Hippocampal formation (tissue), 2 donors: ENCODE results near the gene RER1.

Source experiments
- DNase-seq, 2 donors: peaks; one replicate each; lab custom pipeline; 2025; lab: John Stamatoyannopoulos, UW

The RER1 gene

DNA sequence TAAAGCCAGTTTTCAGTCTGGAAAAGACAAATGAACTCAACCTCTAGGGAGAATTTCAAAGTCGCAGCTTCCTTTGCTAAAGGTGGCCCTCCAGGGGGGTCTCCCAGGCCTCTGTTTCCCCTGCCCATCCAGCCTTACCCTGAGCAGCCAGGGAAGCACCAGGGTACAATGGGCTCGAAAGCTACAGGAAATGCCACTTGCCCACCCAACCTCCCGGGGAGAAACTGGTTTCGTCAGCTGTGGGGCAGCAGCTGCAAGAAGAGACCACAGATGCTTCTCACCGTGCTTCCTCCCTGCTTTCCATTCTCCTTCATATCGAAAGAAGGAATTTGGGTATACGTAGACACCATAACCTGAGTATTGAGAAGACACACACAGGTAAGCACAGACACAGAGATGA lies 2.0 kb upstream of the RER1 start:
- no peak for DNase-seq

GRCh38 chr1:2391931-2392509 lies 379 bp downstream of the RER1 start:
- DNase-seq, result no peak

DNA sequence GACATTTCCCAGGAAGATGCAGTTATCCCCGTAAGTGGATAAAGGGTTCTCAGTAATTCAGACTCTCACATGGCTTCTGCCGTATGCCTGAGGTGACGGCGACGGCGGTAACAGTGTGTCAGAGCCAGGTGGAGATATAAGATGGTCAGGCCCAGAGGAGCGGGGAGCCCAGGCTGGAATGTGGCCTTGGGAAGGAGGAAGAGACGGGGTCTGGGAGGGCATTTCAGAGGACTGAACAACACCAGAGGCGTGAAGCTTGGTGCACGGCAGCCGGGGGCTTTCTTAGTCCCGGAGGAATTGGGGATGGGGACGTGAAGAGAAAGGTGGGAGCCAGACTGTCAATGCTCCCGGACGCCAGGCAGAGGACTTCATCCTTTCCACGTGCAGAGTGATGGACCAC lies 1.0 kb downstream of the RER1 start:
- no peak for DNase-seq

GRCh38 chr1:2393471-2393877 lies 1.8 kb downstream of the RER1 start:
- no peak for DNase-seq

DNA sequence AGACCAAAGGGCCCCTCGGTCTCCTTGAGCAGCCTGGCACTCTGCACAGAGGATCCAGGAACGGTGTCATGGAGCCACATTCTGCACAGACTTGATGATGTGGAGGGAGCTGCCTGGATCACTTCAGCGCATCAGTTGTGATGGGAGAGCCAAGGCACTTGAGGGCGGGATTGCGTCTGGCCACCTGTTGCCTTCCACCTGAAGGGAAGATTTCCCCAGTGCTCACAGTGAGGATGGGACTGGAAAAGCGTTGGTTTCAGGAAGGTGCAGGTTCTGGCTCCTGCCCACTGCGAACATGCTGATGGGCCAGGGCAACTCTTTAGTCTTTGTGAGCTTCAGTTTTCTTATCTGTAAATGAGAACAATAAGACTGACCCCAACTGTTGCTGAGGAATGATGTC lies 2.6 kb downstream of the RER1 start:
- no peak for DNase-seq

- no peak for DNase-seq
Measured at GRCh38 chr1:2394761-2395160, 3.1 kb downstream of the RER1 start.

DNA sequence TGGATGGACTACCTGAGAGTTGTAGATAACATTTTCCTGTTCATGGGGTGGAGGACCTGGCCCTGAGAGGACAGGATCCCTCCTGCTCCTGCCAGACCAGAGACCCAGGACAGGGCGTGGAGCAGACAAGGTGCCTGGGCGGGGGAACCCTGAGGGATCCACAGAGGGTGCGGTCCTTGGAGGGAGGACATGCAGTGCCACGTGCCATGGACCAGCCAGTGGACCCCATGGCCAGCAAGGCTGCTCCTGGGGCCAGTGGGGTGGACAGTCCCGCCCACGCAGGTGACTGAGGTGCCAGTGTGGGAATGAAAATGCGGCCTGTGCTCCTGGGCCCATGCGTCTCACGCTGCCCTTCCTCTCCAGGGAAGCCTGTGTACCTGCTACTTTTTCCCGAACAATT lies 3.6 kb downstream of the RER1 start:
- no peak for DNase-seq

- DNase-seq, result no peak
Measured at GRCh38 chr1:2396059-2396458, 4.4 kb downstream of the RER1 start.

- no peak for DNase-seq
Measured at GRCh38 chr1:2396476-2396875, 4.8 kb downstream of the RER1 start.

DNA sequence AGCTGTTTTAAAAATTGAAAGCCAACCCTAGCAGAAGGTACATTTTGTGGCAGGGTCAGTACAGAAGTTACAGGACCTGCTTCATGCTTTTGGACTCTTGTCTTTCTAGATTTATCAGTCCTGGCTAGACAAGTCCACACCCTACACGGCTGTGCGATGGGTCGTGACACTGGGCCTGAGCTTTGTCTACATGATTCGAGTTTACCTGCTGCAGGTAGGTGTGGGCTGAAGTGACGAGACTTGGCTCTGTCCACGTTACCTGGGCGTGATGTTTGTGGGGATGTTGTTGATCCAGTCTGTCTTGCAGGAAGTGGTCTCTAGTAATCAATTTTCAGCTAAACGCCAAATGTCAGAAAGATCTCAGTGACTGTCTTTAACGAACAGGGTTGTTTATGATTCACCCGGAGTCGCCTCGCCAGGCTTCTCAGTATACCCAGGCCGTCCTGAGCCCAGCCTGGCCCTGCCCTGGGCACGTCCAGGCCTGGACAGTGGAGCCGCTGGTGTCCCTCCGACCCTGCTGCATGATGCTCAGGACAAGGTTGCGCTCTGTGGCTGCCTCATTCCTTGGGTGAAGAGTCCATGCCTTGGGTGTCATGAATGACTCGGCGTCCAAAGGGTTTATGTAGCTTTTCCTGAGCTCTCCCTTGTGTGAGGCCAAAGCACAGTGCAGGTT lies 5.5 kb downstream of the RER1 start:
- no peak for DNase-seq

DNA sequence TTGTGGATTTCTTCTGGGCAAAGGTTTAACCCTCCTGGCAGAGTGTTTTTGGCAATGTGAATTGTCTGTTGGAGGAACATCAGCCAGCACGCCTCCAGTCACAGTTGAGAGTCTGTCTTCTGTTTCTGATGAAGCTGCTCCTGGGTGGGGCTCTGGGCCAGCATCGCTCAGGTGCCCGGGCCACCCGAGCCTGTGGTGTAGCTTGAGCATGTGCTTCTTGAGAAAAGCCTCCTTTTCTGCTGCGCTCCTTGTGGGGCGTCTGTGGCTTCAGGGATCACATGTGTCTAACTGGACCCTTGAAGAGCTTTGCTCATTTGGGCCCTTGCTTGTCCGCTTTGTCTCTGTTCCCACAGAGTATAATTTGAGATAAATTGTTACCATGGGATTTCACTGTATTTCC lies 7.2 kb downstream of the RER1 start:
- no peak for DNase-seq

- DNase-seq, result no peak
Measured at GRCh38 chr1:2399890-2400575, 8.4 kb downstream of the RER1 start.

GRCh38 chr1:2400576-2400909 lies 8.9 kb downstream of the RER1 start:
- DNase-seq, result no peak

DNA sequence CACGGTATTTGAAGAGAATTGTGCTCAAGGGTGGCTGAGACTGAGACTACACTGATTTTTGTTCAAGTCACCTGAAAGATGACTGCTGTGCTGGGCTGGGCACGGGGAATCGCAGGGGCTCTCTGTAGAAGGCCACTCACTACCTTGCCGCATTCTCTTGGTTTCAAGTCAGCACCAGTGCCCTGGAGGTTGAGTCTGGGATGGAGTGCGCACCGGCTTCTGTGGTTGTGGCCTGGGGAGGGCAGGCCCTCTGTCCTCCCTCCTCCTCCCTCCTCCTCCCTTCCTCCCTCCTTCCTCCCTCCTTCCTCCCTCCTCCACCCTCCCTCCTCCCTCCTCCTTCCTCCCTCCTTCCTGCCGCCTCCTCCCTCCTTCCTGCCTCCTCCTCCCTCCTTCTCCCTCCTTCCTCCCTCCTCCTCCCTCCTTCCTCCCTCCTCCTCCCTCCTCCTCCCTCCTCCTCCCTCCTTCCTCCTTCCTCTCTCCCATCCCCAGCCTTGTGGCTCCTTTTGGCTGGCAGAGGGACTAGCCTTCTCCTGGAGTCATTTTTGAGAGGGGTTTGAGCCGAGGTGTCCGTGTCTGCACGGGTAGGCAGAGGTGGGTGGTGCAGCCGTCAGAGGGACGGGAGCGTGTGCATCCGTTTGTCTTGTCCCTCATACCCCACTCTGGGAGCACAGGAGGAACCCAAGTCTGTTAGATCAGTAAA lies 9.5 kb downstream of the RER1 start:
- no peak for DNase-seq

GRCh38 chr1:2402420-2402819 lies 10.8 kb downstream of the RER1 start:
- DNase-seq, result no peak

- no peak for DNase-seq
Measured at GRCh38 chr1:2403273-2403672, 11.6 kb downstream of the RER1 start.

DNA sequence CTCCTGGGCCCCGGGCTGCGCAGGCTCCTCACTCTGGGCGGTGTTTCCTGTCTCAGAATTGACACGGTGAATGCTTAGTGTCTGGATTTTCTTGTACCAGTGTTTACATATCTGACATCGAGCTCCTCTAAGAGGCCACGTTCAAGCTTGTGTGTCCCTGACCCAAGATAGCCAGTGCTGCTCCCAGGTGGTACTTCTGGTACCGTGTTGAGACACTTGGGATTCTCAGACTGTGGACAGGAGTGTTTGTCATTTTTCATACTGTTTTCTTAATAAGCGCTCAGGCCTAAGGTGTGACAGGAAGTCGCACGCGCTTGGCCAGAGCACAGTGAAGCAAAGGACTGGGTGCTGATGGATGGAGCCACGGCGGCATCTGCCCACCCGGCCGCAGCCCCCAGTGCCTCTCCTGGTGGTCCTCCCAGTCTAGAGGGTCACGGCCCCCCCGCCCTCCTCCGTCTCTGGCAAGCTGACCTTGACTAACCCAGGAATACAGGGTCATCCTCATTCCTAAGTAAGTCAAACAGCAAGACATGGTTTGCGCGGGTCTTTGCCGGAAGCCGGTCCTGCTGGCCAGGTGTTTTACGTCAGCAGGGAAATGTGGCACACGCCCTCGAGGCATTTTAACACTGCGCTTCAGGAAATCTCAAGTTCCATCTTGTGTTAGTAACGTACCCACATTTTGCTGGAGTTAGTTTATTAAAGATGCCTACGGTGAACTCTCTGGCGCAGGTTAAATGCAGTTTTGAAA lies 12.7 kb downstream of the RER1 start:
- DNase-seq, result no peak

DNA sequence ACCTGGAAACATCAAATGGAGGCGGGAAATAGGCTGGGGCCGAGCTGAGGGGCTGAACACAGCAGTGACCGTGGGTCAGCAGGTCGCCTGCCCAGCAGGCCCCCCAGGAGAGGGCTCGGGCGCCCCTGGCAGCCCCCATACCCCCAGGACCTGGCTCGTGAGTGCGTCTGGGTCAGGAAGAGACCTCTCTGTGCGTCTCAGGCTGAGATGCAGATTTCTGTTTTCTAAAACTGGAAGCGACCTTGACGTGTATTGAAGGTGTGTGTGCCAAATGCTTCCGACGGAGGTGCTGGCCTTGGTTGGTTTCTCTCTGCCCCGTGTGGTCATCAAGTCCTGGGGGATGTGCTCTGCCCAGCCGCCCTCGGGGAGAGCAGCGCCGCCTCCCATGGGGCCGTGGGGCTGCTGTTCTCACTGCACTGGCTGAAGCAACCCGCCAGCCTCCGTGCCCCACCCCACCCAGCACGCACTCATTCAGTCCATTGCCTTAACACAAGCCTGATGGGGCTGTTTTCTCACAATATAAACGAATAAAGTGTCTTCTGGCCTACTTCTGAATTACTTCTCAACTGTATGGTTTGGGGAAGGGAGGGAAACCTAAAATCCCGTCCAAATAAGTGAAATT lies 13.4 kb downstream of the RER1 start:
- no peak for DNase-seq

- no peak for DNase-seq
Measured at GRCh38 chr1:2405588-2406295, 14.1 kb downstream of the RER1 start.

- no peak for DNase-seq
Measured at GRCh38 chr1:2406451-2407041, 14.9 kb downstream of the RER1 start.
